Smooth muscle cell (in vitro differentiated cells): ENCODE results near the gene SYT6. TPM values are rescaled to one million over a fixed set of nuclear protein-coding genes. Genes with fewer than 3 reads are reported as not detected.
"Not testable (repeated sequence)": the region's sequence is repeated elsewhere in the genome, so short reads cannot be mapped to it uniquely, and the experiment has no call there.

ENCODE experiments used
- DNase-seq: peaks from one replicate; lab custom pipeline; 2025; ENCODE audit not compliant: unreplicated experiment; lab: John Stamatoyannopoulos, UW
- H2AFZ ChIP-seq: fragments of 200-600 bp; sonication (generic); 2 replicates; pipeline ENCODE4 v1.6.0; 2016; ENCODE audit warnings: antibody characterized with exemption, low read depth, mild to moderate bottlenecking
- H3F3A ChIP-seq: fragments of 200-600 bp; sonication (generic); 2 replicates; pipeline ENCODE4 v1.6.0; 2017; ENCODE audit warnings: antibody characterized with exemption, low read depth
- H3K27ac ChIP-seq: fragments of 200-600 bp; sonication (generic); 2 replicates; pipeline ENCODE4 v1.5.1; 2016; ENCODE audit warnings: low read depth, mild to moderate bottlenecking
- H3K27me3 ChIP-seq: fragments of 200-600 bp; sonication (generic); 2 replicates; pipeline ENCODE4 v1.6.1; 2016; ENCODE audit warnings: low read depth, mild to moderate bottlenecking
- H3K36me3 ChIP-seq: fragments of 200-600 bp; sonication (generic); 2 replicates; pipeline ENCODE4 v1.5.1; 2016; ENCODE audit warnings: low read depth
- H3K4me1 ChIP-seq: fragments of 200-600 bp; sonication (generic); 2 replicates; pipeline ENCODE4 v1.5.1; 2016; ENCODE audit warnings: low read depth
- H3K4me2 ChIP-seq: fragments of 200-600 bp; sonication (generic); 2 replicates; pipeline ENCODE4 v1.6.0; 2016; ENCODE audit warnings: mild to moderate bottlenecking
- H3K4me3 ChIP-seq: fragments of 200-600 bp; sonication (generic); 2 replicates; pipeline ENCODE4 v1.5.1; 2016; ENCODE audit warnings: mild to moderate bottlenecking
- H3K79me2 ChIP-seq: fragments of 200-600 bp; sonication (generic); 2 replicates; pipeline ENCODE4 v1.6.0; 2016; ENCODE audit warnings: low read depth, mild to moderate bottlenecking
- H3K9ac ChIP-seq: fragments of 200-600 bp; sonication (generic); 2 replicates; pipeline ENCODE4 v1.6.0; 2016; ENCODE audit warnings: low read depth
- H3K9me3 ChIP-seq: fragments of 200-600 bp; sonication (generic); replicated peaks from 2 replicates; pipeline ENCODE4 v1.5.1; 2016; ENCODE audit warnings: low read depth
- H4K20me1 ChIP-seq: fragments of 200-600 bp; sonication (generic); 2 replicates; pipeline ENCODE4 v1.6.0; 2016; ENCODE audit warnings: low read depth
- CTCF ChIP-seq: fragments of 200-600 bp; sonication (generic); IDR thresholded peaks from 2 replicates; pipeline ENCODE4 v1.5.1; 2017; ENCODE audit warnings: borderline replicate concordance, mild to moderate bottlenecking, antibody characterized with exemption; ENCODE audit not compliant: insufficient read depth, poor library complexity, severe bottlenecking
- WGBS: methylation state at CpG from one replicate; pipeline ENCODE4 v1.1.7; 2016; ENCODE audit warnings: low lambda C conversion rate; 5-methylcytosine and 5-hydroxymethylcytosine counted together
- polyA plus RNA-seq: library from polyadenylated mRNA; unstranded; fragments of >200 nt; fragmentation: Nextera tagmentation; extraction: Ambion mirVana; gene quantifications from 2 replicates; pipeline ENCODE4 v1.2.1, GENCODE V29; 2016
- total RNA-seq: library from RNA; depleted of rRNA; stranded (reverse); fragments of >200 nt; gene quantifications from 2 replicates; pipeline ENCODE4 v1.2.3, GENCODE V29; 2014

SYT6 gene
- total and polyA plus RNA-seq, 2 experiments from 2014 or later, result not detected

GRCh38 chr1:114063544-114063943, 90.1 kb downstream of the SYT6 start:
- H3K79me2 ChIP-seq, result no peaks in the 10 kb centered on the region
- no peak overlapping the region for H3K9ac ChIP-seq
- no peak overlapping the region for H3K4me3 ChIP-seq
- H4K20me1 ChIP-seq, result no peaks in the 10 kb centered on the region
- H3K27me3 ChIP-seq, result no peaks in the 10 kb centered on the region
- no peak overlapping the region for H2AFZ ChIP-seq
- peaks cover 6% of the 10 kb centered on the region for H3K4me1 ChIP-seq
- no peak for DNase-seq
- H3K27ac ChIP-seq, result no peak overlapping the region
- no peak overlapping the region for H3K4me2 ChIP-seq
- H3F3A ChIP-seq, result peaks cover 19% of the 10 kb centered on the region
- no peaks in the 10 kb centered on the region for H3K9me3 ChIP-seq
- TF ChIP-seq CTCF, result no peak
- no peaks in the 10 kb centered on the region for H3K36me3 ChIP-seq

- H3K79me2 ChIP-seq, result no peaks in the 10 kb centered on the region
- H3K4me3 ChIP-seq, result peak overlapping the region; percentile 25
- no peaks in the 10 kb centered on the region for H3K36me3 ChIP-seq
- no peak overlapping the region for H2AFZ ChIP-seq
- peak overlapping the region; percentile 76 for H3K4me2 ChIP-seq
- 38% methylated on average over 8 of the region's 8 CpGs for WGBS
- H3K4me1 ChIP-seq, result peaks cover 6% of the 10 kb centered on the region
- TF ChIP-seq CTCF, result no peak
- no peaks in the 10 kb centered on the region for H3K9me3 ChIP-seq
- H3F3A ChIP-seq, result peaks cover 19% of the 10 kb centered on the region
- no peak overlapping the region for H3K9ac ChIP-seq
- H3K27ac ChIP-seq, result peak overlapping the region; percentile 24
- H3K27me3 ChIP-seq, result no peaks in the 10 kb centered on the region
- no peak for DNase-seq
- H4K20me1 ChIP-seq, result no peaks in the 10 kb centered on the region
These were observed 91.1 kb downstream of the SYT6 start for GRCh38 chr1:114062477-114063099.

GRCh38 chr1:114061121-114061830, 92.4 kb downstream of the SYT6 start:
- Histone ChIP-seq H3F3A (peaks cover 19% of the 10 kb centered on the region), H3K4me3 (no peak overlapping the region), H3K4me1 (peaks cover 6% of the 10 kb centered on the region), H3K9ac (no peak overlapping the region), H2AFZ (no peak overlapping the region), H3K4me2 (no peak overlapping the region), H3K27me3 (no peaks in the 10 kb centered on the region), H3K9me3 (no peaks in the 10 kb centered on the region), H3K79me2 (no peaks in the 10 kb centered on the region), H3K27ac (no peak overlapping the region), H3K36me3 (no peaks in the 10 kb centered on the region), H4K20me1 (no peaks in the 10 kb centered on the region)
- no peak for DNase-seq
- no peak for TF ChIP-seq CTCF
- WGBS, result 24% methylated on average over 1 of the region's 1 CpG

- WGBS, result 38% methylated on average over 6 of the region's 6 CpGs
- H3K27me3 ChIP-seq, H3K79me2 ChIP-seq, H3K4me1 ChIP-seq, H3K27ac ChIP-seq, H3K9me3 ChIP-seq, H2AFZ ChIP-seq, H3K36me3 ChIP-seq, DNase-seq, H3K4me2 ChIP-seq, H4K20me1 ChIP-seq, H3K9ac ChIP-seq, H3K4me3 ChIP-seq: not testable (repeated sequence)
- peaks cover 13% of the 10 kb centered on the region for H3F3A ChIP-seq
These were observed 95.4 kb downstream of the SYT6 start for GRCh38 chr1:114058236-114058635.
